ENCODE measurements around the gene TPX2. TPM values are rescaled to one million over a fixed set of nuclear protein-coding genes. Genes with fewer than 3 reads are reported as not detected.
"Not testable (repeated sequence)": the region's sequence is repeated elsewhere in the genome, so short reads cannot be mapped to it uniquely, and the experiment has no call there.

TPX2 gene
- total RNA-seq, 2 experiments from 2014 or later, result 78.5 to 79.1 TPM

- CTCF ChIA-PET, result no interaction called here
- POLR2A ChIA-PET, result no interaction called here
Measured at GRCh38 chr20:31746068-31746878, 7.2 kb downstream of the TPX2 start.

GRCh38 chr20:31747028-31747427, 7.9 kb downstream of the TPX2 start:
- CTCF ChIA-PET, result not testable (repeated sequence)
- POLR2A ChIA-PET, result interaction anchor here (0.6 kb wide), 1 partner anchor 28 kb away, joined by 3 read pairs; no protein-coding TSS in a partner anchor

- POLR2A ChIA-PET, result interaction anchor here (0.6 kb wide), 1 partner anchor 29 kb away, joined by 3 read pairs; no protein-coding TSS in a partner anchor
- CTCF ChIA-PET, result no interaction called here
Measured at GRCh38 chr20:31747640-31748039, 8.6 kb downstream of the TPX2 start.

- POLR2A ChIA-PET, result no interaction called here
- CTCF ChIA-PET, result no interaction called here
Measured at GRCh38 chr20:31749223-31749622, 10.1 kb downstream of the TPX2 start.

GRCh38 chr20:31751126-31751525, 12.0 kb downstream of the TPX2 start:
- CTCF ChIA-PET, result no interaction called here
- POLR2A ChIA-PET, result no interaction called here

- ChIA-PET CTCF (no interaction called here), POLR2A (interaction anchor here (0.5 kb wide), 1 partner anchor 16 kb away, joined by 4 read pairs; no protein-coding TSS in a partner anchor)
Measured at GRCh38 chr20:31757254-31757653, 18.2 kb downstream of the TPX2 start.

GRCh38 chr20:31758521-31758920, 19.4 kb downstream of the TPX2 start:
- ChIA-PET POLR2A (interaction anchor here (0.5 kb wide), 1 partner anchor 13 kb away, joined by 3 read pairs; no protein-coding TSS in a partner anchor), CTCF (no interaction called here)

- ChIA-PET POLR2A (interaction anchor here (0.5 kb wide), 1 partner anchor 13 kb away, joined by 3 read pairs; no protein-coding TSS in a partner anchor), CTCF (interaction anchor here (1.3 kb wide), 1 partner anchor 64 kb away, joined by 3 read pairs; no protein-coding TSS in a partner anchor)
Measured at GRCh38 chr20:31758991-31759390, 19.9 kb downstream of the TPX2 start.

- ChIA-PET CTCF (interaction anchor here (0.6 to 1.3 kb wide), 2 partner anchors 30 to 63 kb away, joined by 3 read pairs; no protein-coding TSS in a partner anchor), POLR2A (no interaction called here)
Measured at GRCh38 chr20:31759836-31760518, 20.9 kb downstream of the TPX2 start.

- CTCF ChIA-PET, result no interaction called here
- POLR2A ChIA-PET, result no interaction called here
Measured at GRCh38 chr20:31760519-31761240, 21.6 kb downstream of the TPX2 start.

- POLR2A ChIA-PET, result no interaction called here
- CTCF ChIA-PET, result no interaction called here
Measured at GRCh38 chr20:31764641-31765305, 25.7 kb downstream of the TPX2 start.

- CTCF ChIA-PET, result no interaction called here
- POLR2A ChIA-PET, result no interaction called here
Measured at GRCh38 chr20:31767805-31768204, 28.7 kb downstream of the TPX2 start.

- POLR2A ChIA-PET, result no interaction called here
- CTCF ChIA-PET, result no interaction called here
Measured at GRCh38 chr20:31769681-31770080, 30.6 kb downstream of the TPX2 start.

- POLR2A ChIA-PET, result no interaction called here
Measured at GRCh38 chr20:31770243-31770642, 31.2 kb downstream of the TPX2 start.

GRCh38 chr20:31774408-31774807, 35.3 kb downstream of the TPX2 start:
- POLR2A ChIA-PET, result no interaction called here
- CTCF ChIA-PET, result no interaction called here

More at GRCh38 chr20:31770243-31770642, 31.2 kb downstream of the TPX2 start:
- CTCF ChIA-PET, result interaction anchor here (0.9 kb wide), 1 partner anchor 53 kb away, joined by 3 read pairs; no protein-coding TSS in a partner anchor

- CTCF ChIA-PET, result interaction anchor here (0.7 kb wide), 1 partner anchor 172 kb away, joined by 4 read pairs; no protein-coding TSS in a partner anchor
- POLR2A ChIA-PET, result no interaction called here
Measured at GRCh38 chr20:31780839-31781238, 41.7 kb downstream of the TPX2 start.

GRCh38 chr20:31781945-31782344, 42.9 kb downstream of the TPX2 start:
- ChIA-PET POLR2A (no interaction called here), CTCF (no interaction called here)

GRCh38 chr20:31784354-31785044, 45.4 kb downstream of the TPX2 start:
- ChIA-PET CTCF (no interaction called here), POLR2A (no interaction called here)

GRCh38 chr20:31785089-31785488, 46.0 kb downstream of the TPX2 start:
- ChIA-PET CTCF (no interaction called here), POLR2A (no interaction called here)
